H9 (cell line): Measurements from ENCODE around the gene MLPH. TPM values are rescaled to one million over a fixed set of nuclear protein-coding genes. Genes with fewer than 3 reads are reported as not detected.

Source experiments
- DNase-seq: peaks from one replicate; pipeline ENCODE4 v3.0.0-alpha.2; 2017
- H2AFZ ChIP-seq: one replicate; pipeline ENCODE4 v1.6.1; 2013; ENCODE audit warnings: mild to moderate bottlenecking, low read length, control low read depth, moderate library complexity
- H2AK5ac ChIP-seq: 2 replicates; pipeline ENCODE4 v1.6.1; 2013; ENCODE audit warnings: low read length, control low read depth, mixed read lengths; ENCODE audit not compliant: insufficient read length
- H2BK120ac ChIP-seq: one replicate; pipeline ENCODE4 v1.6.1; 2013; ENCODE audit warnings: low read depth, mild to moderate bottlenecking, low read length, control low read depth, inconsistent platforms; ENCODE audit not compliant: poor library complexity, severe bottlenecking
- H2BK12ac ChIP-seq: 2 replicates; pipeline ENCODE4 v1.6.1; 2013; ENCODE audit warnings: low read length, control low read depth, mixed read lengths, low read depth; ENCODE audit not compliant: insufficient read length
- H2BK15ac ChIP-seq: 2 replicates; pipeline ENCODE4 v1.6.1; 2013; ENCODE audit warnings: low read depth, low read length, control low read depth
- H2BK20ac ChIP-seq: one replicate; pipeline ENCODE4 v1.6.1; 2013; ENCODE audit warnings: low read depth, mild to moderate bottlenecking, low read length, control low read depth, inconsistent platforms; ENCODE audit not compliant: poor library complexity, severe bottlenecking
- H2BK5ac ChIP-seq: 2 replicates; pipeline ENCODE4 v1.6.1; 2013; ENCODE audit warnings: low read length, control low read depth, mixed read lengths; ENCODE audit not compliant: insufficient read length
- H3K14ac ChIP-seq: 2 replicates; pipeline ENCODE4 v1.6.1; 2013; ENCODE audit warnings: low read length, control low read depth; ENCODE audit not compliant: insufficient read depth
- H3K18ac ChIP-seq: 2 replicates; pipeline ENCODE4 v1.6.1; 2013; ENCODE audit warnings: low read depth, mild to moderate bottlenecking, mixed read lengths, low read length, control low read depth; ENCODE audit not compliant: insufficient read length
- H3K23ac ChIP-seq: 2 replicates; pipeline ENCODE4 v1.6.1; 2013; ENCODE audit warnings: low read length, control low read depth, mixed read lengths, low read depth; ENCODE audit not compliant: insufficient read length
- H3K23me2 ChIP-seq: 2 replicates; pipeline ENCODE4 v1.6.1; 2013; ENCODE audit warnings: low read depth, mild to moderate bottlenecking, mixed read lengths, low read length, control low read depth; ENCODE audit not compliant: insufficient read length, poor library complexity, severe bottlenecking
- H3K27ac ChIP-seq: 2 replicates; pipeline ENCODE4 v1.5.1; 2013; ENCODE audit warnings: low read length, control low read depth, mixed read lengths, low read depth; ENCODE audit not compliant: insufficient read length
- H3K27me3 ChIP-seq: 2 replicates; pipeline ENCODE4 v1.6.1; 2013; ENCODE audit warnings: low read length, control low read depth, inconsistent platforms; ENCODE audit not compliant: insufficient read depth
- H3K4ac ChIP-seq: 2 replicates; pipeline ENCODE4 v1.6.1; 2013; ENCODE audit warnings: low read depth, mild to moderate bottlenecking, control low read depth, inconsistent platforms, low read length, moderate library complexity
- H3K4me1 ChIP-seq: 2 replicates; pipeline ENCODE4 v1.6.1; 2013; ENCODE audit warnings: low read length, control low read depth, inconsistent platforms; ENCODE audit not compliant: insufficient read depth
- H3K4me2 ChIP-seq: 2 replicates; pipeline ENCODE4 v1.6.1; 2013; ENCODE audit warnings: low read length, control low read depth, mixed read lengths; ENCODE audit not compliant: insufficient read length, insufficient read depth
- H3K56ac ChIP-seq: 2 replicates; pipeline ENCODE4 v1.6.1; 2013; ENCODE audit warnings: low read depth, mild to moderate bottlenecking, mixed read lengths, low read length, control low read depth; ENCODE audit not compliant: insufficient read length
- H3K79me1 ChIP-seq: 2 replicates; pipeline ENCODE4 v1.6.1; 2013; ENCODE audit warnings: low read depth, mild to moderate bottlenecking, moderate library complexity, low read length, control low read depth, inconsistent platforms; ENCODE audit not compliant: insufficient read depth, poor library complexity, severe bottlenecking
- H3K79me2 ChIP-seq: 2 replicates; pipeline ENCODE4 v1.6.1; 2013; ENCODE audit warnings: low read length, control low read depth, inconsistent platforms; ENCODE audit not compliant: insufficient read depth
- H3K9ac ChIP-seq: 2 replicates; pipeline ENCODE4 v1.6.1; 2013; ENCODE audit warnings: low read length, control low read depth, mixed read lengths; ENCODE audit not compliant: insufficient read length; ENCODE audit errors: extremely low read depth
- H3K9me3 ChIP-seq: one replicate; pipeline ENCODE4 v1.6.1; 2013; ENCODE audit warnings: low read depth, low read length, inconsistent platforms; ENCODE audit not compliant: control insufficient read depth
- H3T11ph ChIP-seq: one replicate; pipeline ENCODE4 v1.6.1; 2013; ENCODE audit warnings: mild to moderate bottlenecking, low read length, control low read depth, inconsistent platforms
- H4K20me1 ChIP-seq: one replicate; pipeline ENCODE4 v1.6.1; 2013; ENCODE audit not compliant: control insufficient read depth, insufficient read length, insufficient read depth
- H4K5ac ChIP-seq: 2 replicates; pipeline ENCODE4 v1.6.1; 2013; ENCODE audit warnings: low read depth, mild to moderate bottlenecking, mixed read lengths, low read length, control low read depth; ENCODE audit not compliant: insufficient read length
- H4K8ac ChIP-seq: replicated peaks from 2 replicates; pipeline ENCODE4 v1.6.1; 2013; ENCODE audit warnings: low read length, control low read depth, mixed read lengths, low read depth; ENCODE audit not compliant: insufficient read length
- H4K91ac ChIP-seq: 2 replicates; pipeline ENCODE4 v1.6.1; 2013; ENCODE audit warnings: low read depth, mild to moderate bottlenecking, moderate library complexity, mixed read lengths, low read length, control low read depth; ENCODE audit not compliant: insufficient read length
- H3K27ac Mint-ChIP-seq, 3 experiments: 2 replicates in 2 of 3; 3 replicates in 1 of 3; pipeline ENCODE4 v1.8.0; 2020 to 2021; ENCODE audit warnings: mixed read lengths in 3 of 3, mild to moderate bottlenecking in 1 of 3, moderate library complexity in 1 of 3
- H3K27me3 Mint-ChIP-seq: 2 replicates; pipeline ENCODE4 v1.8.0; 2021; ENCODE audit warnings: low read depth, mild to moderate bottlenecking, moderate library complexity, mixed read lengths
- H3K36me3 Mint-ChIP-seq, 3 experiments: 2 replicates in 2 of 3; 3 replicates in 1 of 3; pipeline ENCODE4 v1.8.0; 2020 to 2021; ENCODE audit warnings: low read depth in 3 of 3, mixed read lengths in 3 of 3; ENCODE audit not compliant: insufficient read depth in 1 of 3
- H3K4me1 Mint-ChIP-seq, 2 experiments: 2 replicates each; pipeline ENCODE4 v1.8.0; 2020; ENCODE audit warnings: mixed read lengths in 2 of 2
- H3K4me3 Mint-ChIP-seq, 2 experiments: 2 replicates in 1 of 2; 3 replicates in 1 of 2; pipeline ENCODE4 v1.8.0; 2020 to 2021; ENCODE audit warnings: mild to moderate bottlenecking in 2 of 2, mixed read lengths in 2 of 2, moderate library complexity in 1 of 2
- H3K9me3 Mint-ChIP-seq, 2 experiments: 2 replicates in 1 of 2; 3 replicates in 1 of 2; pipeline ENCODE4 v1.8.0; 2020; ENCODE audit warnings: mild to moderate bottlenecking in 2 of 2, mixed read lengths in 2 of 2, moderate library complexity in 1 of 2
- CTCF ChIP-seq: fragments of 200-600 bp; sonication (generic); conservative IDR thresholded peaks from 3 replicates; pipeline ENCODE4 v1.8.0; 2021; ENCODE audit warnings: antibody characterized with exemption, mild to moderate bottlenecking
- WGBS: extraction: QIAGEN DNeasy Blood & Tissue Kit; methylation state at CpG from one replicate; pipeline ENCODE4 v1.1.7; 2013; ENCODE audit warnings: missing lambda C conversion rate, low lambda C conversion rate, mixed read lengths; ENCODE audit not compliant: insufficient read length; ENCODE audit errors: extremely low coverage; 5-methylcytosine and 5-hydroxymethylcytosine counted together
- total RNA-seq: library from RNA; stranded (reverse); gene quantifications from 2 replicates; pipeline ENCODE4 v1.2.1, GENCODE V29; 2021

Gene MLPH
- total RNA-seq, 1 experiment from 2014 or later, result 3.4 TPM

GRCh38 chr2:237546876-237547395 is 59.9 kb downstream of the MLPH start:
- no peaks in the 10 kb centered on the region for H3K9me3 Mint-ChIP-seq
- Histone ChIP-seq H4K20me1 (no peaks in the 10 kb centered on the region), H2BK120ac (no peak overlapping the region), H3K79me2 (no peaks in the 10 kb centered on the region), H3K27me3 (no peaks in the 10 kb centered on the region), H3K4me2 (no peak overlapping the region), H2BK12ac (no peak overlapping the region), H3K23me2 (no peaks in the 10 kb centered on the region), H3K4me1 (no peaks in the 10 kb centered on the region; the same call in 1 of the 2 replicates), H4K91ac (no peak overlapping the region), H2AK5ac (no peak overlapping the region), H3K9me3 (no peaks in the 10 kb centered on the region), H3T11ph (no peak overlapping the region), H3K4ac (no peak overlapping the region), H3K23ac (no peak overlapping the region), H2BK20ac (no peak overlapping the region), H3K56ac (no peak overlapping the region), H3K79me1 (no peaks in the 10 kb centered on the region), H2BK15ac (no peak overlapping the region), H4K8ac (no peak overlapping the region), H2AFZ (no peak overlapping the region), H3K14ac (no peak overlapping the region; the same call in 1 of the 2 replicates), H2BK5ac (no peak overlapping the region), H3K9ac (no peak overlapping the region), H3K18ac (no peak overlapping the region), H3K27ac (no peak overlapping the region), H4K5ac (no peak overlapping the region)
- WGBS, result no CpG with 5 or more reads among the region's 13 CpGs
- no peaks in the 10 kb centered on the region for H3K36me3 Mint-ChIP-seq
- no peaks in the 10 kb centered on the region; the same call in 1 of the 2 replicates for H3K27me3 Mint-ChIP-seq
- H3K27ac Mint-ChIP-seq, result no peak overlapping the region; a peak in 1 of 7 replicates
- H3K4me3 Mint-ChIP-seq, result no peak overlapping the region
- H3K4me1 Mint-ChIP-seq, result peaks cover 2% of the 10 kb centered on the region in 2 experiments; a peak in 2 of 4 replicates
- no peak for TF ChIP-seq CTCF
- no peak for DNase-seq
